Lung microvascular endothelial cell (primary cell): ENCODE results near the gene COL6A1. TPM values are rescaled to one million over a fixed set of nuclear protein-coding genes. Genes with fewer than 3 reads are reported as not detected.
"Not testable (repeated sequence)": the region's sequence is repeated elsewhere in the genome, so short reads cannot be mapped to it uniquely, and the experiment has no call there.

ENCODE experiments used
- DNase-seq, 2 donors: peaks; one replicate each; pipeline versions ENCODE4 v3.0.0 to v3.0.0-alpha.2; 2010; ENCODE audit warnings: low read depth in 2 of 2
- total RNA-seq: library from RNA; depleted of rRNA; stranded (reverse); fragments of >200 nt; gene quantifications from 2 replicates; pipeline ENCODE4 v1.2.1, GENCODE V29; 2014

Gene COL6A1
- total RNA-seq, 1 donor from 2014 or later: 4.0 TPM

DNA sequence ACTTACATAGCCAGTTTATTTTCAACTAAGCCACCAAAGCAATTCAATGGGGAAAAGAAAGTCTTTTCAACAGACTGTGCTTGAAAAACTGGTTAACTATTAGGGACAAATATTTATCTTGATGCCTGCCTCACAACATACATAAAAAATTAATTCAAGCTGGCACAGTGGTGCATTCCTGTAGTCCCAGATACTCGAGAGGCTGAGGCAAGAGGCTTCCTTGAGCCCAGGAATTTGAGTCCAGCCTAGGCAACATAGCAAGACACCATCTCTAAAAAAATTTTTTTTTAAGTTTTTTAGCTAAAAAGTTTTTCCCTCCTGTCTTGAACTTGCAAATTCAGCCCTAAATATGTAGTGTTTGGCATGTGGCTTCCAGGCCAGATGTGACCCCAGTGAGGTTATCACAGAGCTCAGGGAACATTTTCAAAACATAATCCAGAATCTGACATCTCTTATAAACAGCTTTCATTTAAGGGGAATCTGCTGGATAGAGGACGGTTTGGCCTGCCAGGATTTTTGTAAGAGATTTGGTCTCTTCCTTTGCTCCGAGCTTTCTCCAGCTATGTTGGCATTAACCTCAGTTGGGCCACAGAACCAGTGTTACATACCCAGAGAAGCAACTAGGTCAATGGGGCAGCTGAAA lies 46.4 kb downstream of the COL6A1 start:
- DNase-seq: no peak

DNA sequence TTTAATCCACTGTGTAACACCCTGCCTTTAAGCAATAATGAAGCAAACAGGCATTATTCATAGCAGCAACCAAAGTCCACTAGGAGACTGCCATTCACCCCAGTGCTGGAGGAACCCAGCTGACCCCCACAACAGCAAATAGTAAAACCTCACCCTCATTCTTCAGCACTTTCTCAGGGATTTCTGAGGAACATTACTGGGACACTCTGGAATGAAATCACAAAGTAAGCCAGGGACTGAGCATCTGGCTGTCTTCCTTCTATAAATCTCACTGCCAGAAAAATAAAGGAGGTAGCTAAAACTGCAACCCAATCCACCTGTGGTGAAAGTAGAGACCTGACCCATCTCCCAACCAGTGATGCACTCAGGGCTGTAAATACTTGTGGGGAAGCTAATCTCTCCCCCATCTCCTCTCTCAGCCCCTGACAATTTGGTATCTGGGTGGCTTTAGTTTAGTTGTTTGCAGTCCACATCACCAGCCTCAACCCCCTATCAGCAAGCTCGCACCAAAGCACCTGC lies 47.1 kb downstream of the COL6A1 start:
- no peak for DNase-seq

DNA sequence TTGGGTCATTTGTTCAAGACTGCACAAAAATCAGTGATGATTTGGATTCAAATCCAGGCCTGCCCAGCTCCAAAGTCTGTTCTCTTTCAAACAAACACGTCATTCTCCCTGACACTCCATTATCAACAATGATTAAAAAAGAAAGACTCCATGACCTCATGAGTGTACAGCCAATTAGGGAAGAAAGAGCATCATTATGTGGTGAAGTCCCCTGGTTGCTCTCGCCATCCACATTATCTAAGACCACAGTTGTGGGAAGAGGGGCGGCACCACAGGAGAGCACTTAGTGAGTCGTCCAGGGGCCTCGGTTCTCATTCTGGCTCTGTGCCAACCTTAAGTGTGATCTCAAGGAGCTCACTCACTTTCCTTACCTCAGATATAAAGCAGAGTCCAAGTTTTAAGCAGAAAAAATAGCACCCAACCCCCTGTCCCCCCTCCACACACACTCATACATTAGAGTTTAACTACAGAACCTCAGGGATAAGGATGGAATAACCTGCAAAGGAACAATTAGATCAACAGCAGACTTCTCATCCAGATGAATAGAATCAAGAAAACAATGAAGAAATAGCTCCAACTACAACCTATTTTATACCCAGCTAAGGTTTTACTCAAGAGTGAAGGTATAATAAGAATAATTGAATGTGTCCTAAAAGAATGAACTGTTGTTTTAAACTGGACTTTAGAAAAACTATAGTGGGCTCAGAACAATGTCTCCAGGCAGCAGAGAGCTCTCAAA lies 47.8 kb downstream of the COL6A1 start:
- no peak for DNase-seq

DNA sequence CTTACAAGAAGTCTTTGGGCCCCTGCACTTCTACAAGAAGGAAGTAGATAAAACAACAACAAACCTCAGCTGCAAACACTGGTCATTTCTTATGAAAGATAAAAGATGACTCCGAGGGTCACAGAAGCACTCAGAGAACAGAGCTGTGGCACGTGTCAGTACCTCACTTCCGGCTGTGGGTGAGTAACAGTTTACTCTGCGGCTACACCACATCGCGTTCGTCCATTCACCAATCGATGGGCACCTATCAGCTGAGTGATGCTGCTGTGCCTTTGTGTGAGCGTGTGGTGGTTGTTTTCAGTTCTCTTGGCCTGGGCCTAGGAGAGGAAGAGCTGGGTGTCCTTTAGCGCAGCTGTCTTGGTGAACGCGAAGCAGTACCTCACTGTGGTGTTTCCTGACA lies 49.9 kb downstream of the COL6A1 start:
- peak in 1 of 2 donors; percentile 11 for DNase-seq

- no peak for DNase-seq
These were observed 50.5 kb downstream of the COL6A1 start for GRCh38 chr21:46032100-46032499.

GRCh38 chr21:46033410-46034400 lies 52.1 kb downstream of the COL6A1 start:
- DNase-seq: no peak

DNA sequence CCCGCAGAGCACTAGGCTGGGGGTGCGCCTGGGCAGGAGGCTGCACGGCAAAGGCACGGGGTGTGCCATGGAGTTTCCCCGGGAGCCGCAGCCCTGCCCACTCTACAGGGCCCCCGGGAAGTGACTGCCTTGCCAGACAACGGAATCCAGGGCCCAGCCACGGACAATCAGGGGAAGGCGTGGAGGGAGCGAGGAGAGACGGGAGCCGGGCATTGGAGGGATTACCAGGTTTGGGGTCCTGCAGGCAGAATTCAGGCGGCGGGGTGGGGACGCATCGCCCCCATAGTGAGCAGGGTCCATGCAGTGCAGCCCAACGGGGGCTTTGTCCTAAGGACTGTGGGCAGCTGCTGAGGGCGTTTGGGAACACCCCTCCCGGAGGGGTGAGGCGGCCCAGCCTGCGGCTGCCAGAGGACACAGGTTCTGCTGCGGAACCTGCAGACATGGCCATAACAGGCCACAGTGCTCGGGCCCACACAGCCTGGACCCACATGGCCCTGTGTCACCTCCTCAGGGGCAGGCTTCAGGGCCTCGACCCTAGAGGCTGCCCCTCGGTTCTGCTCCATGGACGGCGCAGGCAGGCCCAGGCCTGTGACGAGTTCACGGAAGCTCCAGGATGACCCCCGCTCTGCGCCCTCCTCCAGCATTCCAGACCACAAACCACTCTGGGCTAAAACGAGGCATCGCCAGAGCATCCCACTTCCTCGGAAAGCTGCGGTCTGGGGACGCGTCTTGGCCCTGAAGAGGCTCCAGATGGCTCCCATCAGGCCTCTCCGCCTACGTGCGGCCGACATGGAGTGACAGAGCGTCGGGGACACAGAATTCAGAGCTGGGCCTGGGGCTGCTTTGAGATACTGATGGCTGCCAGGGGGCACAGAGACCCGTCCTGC lies 54.5 kb downstream of the COL6A1 start:
- DNase-seq: no peak

DNA sequence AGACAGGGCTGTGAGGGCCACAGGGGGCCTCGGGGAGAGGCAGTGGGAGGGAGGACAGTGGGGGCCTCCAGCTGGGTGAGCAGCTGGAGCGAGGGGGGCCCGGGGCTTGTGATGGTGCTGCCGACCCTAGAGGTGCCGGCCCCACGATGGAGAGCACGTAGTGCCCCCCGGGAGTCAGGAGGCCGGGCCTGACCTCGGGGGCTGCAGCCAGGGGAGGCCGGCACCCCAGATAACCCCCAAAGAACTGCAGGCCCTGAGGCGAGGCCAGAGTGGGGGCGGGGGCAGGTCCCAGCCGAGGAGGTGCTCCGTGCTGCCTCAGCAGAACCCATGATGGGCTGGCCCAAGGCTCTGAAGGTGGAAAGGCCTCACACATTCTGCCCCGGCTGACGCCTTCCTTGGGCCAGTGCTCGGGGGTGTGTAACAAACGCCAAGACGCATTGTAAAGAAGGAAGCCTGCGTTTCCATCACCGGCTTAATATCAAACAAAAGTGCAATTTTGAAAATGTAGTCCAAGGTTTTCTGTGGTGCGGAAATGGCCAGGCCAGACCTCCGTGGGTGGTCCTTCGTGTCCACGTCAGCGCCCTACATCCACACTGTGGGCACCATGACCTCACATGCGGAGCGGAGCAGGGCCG lies 55.2 kb downstream of the COL6A1 start:
- DNase-seq: no peak

- no peak for DNase-seq
These were observed 56.1 kb downstream of the COL6A1 start for GRCh38 chr21:46037331-46038325.

GRCh38 chr21:46038341-46038829 lies 56.8 kb downstream of the COL6A1 start:
- no peak for DNase-seq

DNA sequence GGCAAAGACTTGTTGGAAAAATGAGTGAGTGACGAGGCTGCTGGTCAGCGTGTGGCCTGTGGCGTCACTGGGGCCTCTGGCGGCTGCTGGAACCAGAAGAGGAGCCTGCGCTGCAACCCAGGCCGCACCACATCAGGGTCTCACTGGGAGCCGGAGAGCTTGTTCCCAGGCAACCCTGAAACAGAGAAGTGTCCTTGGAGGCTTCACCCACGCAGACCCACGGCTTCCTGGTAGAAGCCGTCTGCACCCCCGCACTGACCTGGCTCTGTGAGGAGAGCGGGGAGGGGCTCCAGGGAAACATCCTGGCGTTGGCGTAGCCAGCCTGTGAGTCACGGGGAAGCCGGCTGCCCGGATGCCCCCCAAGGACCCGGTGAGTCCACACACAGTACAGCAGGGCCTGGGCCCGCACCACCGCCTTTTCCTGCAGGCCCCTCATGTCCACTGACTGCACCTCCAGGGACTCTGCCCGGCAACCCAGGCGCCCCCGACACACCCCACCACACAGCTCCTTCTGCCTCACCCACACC lies 57.4 kb downstream of the COL6A1 start:
- DNase-seq: peak; percentile 52 to 73

- no peak for DNase-seq
These were observed 58.5 kb downstream of the COL6A1 start for GRCh38 chr21:46039891-46040660.

GRCh38 chr21:46040707-46041106 lies 59.1 kb downstream of the COL6A1 start:
- DNase-seq: no peak

DNA sequence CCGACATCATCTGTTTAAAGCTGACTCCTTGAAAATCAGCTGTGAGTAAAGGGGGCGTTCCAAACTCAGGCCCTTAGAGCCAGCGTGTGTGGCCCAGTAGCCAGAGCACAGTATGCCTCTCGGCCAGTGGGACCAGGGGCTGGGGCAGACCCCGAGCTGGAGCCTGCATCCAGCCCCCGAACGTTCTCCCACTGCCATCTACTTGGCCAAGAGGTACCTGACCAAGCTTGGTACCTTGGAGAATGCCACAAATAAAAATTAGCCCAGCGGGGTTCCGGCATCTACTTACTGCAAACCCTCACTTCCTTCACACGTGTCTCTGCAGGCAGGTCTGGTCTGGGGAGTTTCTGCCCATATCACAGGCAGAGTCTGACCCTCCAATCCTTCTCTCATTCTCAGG lies 59.6 kb downstream of the COL6A1 start:
- DNase-seq: no peak

DNA sequence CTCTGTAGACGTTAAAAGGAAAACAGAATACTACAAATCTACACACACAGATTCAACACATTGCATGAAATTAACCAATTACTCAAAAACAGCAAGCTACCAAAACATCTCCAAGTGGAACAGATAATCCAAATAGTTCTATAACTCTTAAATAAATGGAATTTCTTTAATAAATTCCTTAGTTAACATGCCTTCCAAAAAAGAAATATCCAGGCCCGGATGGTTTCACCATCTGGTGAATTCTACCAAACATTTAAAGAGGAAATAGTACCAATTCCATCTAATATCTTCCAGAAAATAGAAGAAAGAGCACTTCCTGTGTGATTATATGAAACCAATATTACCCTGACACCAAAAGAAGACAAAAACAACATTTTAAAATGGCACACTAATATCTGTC lies 63.6 kb downstream of the COL6A1 start:
- no peak for DNase-seq

- no peak for DNase-seq
These were observed 64.9 kb downstream of the COL6A1 start for GRCh38 chr21:46046471-46046870.

DNA sequence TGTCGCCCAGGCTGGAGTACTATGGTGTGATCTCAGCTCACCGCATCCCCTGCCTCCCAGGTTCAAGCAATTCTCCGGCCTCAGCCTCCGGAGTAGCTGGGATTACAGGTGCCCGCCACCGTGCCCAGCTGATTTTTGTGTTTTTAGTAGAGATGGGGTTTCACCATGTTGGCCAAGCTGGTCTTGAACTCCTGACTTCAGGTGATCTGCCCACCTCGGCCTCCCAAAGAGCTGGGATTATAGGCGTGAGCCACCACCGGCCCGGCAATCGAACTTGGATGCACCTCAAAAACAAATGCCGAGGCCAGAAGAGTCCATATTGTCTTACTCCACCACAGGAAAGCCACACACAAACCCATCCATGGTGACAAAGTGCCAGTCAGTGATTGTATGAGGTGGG lies 65.3 kb downstream of the COL6A1 start:
- DNase-seq: not testable (repeated sequence)
